ENCODE results near the gene CNTN5.

DNA sequence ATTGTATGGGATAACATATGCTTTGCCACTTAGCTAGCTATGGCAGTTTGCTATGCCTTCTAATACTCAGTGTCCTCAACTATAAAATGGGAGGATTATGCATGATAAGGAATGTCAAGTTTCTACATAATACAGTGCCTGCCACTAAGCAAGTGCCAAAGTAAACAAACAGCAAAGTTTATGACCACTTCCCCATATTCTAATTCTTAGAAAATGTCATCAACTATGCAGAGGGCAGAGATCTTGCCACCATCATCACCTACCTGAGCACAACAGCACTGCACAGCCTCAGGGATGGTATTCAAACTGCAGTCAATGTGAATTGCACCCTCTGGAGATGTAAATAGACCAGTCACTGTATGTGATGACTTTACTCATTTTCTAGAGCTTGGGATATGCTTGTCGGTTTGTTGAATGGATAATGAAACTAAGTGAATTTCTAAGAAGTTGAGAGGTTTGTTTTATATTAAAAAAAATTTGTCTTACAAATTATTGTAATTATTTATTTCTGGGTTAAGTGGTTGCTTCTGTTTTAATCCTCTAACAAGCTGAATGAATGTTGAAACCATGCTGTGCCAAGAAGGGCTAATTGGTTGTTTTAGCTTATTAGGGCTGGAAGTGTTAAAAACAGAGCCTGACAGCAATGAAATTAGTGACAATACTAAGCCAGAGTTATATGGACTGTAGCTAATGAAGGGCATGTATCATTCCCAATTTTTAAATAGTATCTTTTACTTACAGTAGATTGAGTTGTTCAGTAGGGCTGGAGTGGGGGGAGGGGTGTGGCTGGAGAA is 398.4 kb downstream of the CNTN5 start:
- TF ChIP-seq, protein P1, sequence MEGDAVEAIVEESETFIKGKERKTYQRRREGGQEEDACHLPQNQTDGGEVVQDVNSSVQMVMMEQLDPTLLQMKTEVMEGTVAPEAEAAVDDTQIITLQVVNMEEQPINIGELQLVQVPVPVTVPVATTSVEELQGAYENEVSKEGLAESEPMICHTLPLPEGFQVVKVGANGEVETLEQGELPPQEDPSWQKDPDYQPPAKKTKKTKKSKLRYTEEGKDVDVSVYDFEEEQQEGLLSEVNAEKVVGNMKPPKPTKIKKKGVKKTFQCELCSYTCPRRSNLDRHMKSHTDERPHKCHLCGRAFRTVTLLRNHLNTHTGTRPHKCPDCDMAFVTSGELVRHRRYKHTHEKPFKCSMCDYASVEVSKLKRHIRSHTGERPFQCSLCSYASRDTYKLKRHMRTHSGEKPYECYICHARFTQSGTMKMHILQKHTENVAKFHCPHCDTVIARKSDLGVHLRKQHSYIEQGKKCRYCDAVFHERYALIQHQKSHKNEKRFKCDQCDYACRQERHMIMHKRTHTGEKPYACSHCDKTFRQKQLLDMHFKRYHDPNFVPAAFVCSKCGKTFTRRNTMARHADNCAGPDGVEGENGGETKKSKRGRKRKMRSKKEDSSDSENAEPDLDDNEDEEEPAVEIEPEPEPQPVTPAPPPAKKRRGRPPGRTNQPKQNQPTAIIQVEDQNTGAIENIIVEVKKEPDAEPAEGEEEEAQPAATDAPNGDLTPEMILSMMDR (IDR thresholded peaks at IDR 0.05; ENCODE audit: poor library complexity, severe bottlenecking): no peak
- TF ChIP-seq POLR2AphosphoS5 (IDR thresholded peaks at IDR 0.05): no peak
- no peak for TF ChIP-seq EP300 (conservative IDR thresholded peaks at IDR 0.05; ENCODE audit: poor library complexity, severe bottlenecking)
- no peak for TF ChIP-seq MXI1 (conservative IDR thresholded peaks at IDR 0.05; ENCODE audit: poor library complexity, severe bottlenecking)
- no peak for TF ChIP-seq EZH2 (IDR thresholded peaks at IDR 0.05; ENCODE audit: borderline replicate concordance, insufficient read depth, low read length, poor library complexity, severe bottlenecking)
